Measurements from ENCODE around the gene SKI.

SKI gene

GRCh38 chr1:2268285-2269056, 40.4 kb downstream of the SKI start:
- Histone ChIP-seq H2AFZ (ENCODE audit: low read depth, low read length) (no peak overlapping the region), H3K9me3 (ENCODE audit: insufficient read depth, low read length, severe bottlenecking) (no peaks in the 10 kb centered on the region), H4K20me1 (ENCODE audit: insufficient read depth, low read length) (peaks cover 83% of the 10 kb centered on the region), H3K4me1 (ENCODE audit: insufficient read depth, low read length) (no peaks in the 10 kb centered on the region), H3K4me3 (ENCODE audit: low read depth in 1 of 2, low read length in 2 of 2) (no peak overlapping the region), H3K4me2 (ENCODE audit: insufficient read depth, low read length) (no peak overlapping the region), H3K27ac (ENCODE audit: low read length) (no peak overlapping the region), H3K27me3 (ENCODE audit: insufficient read depth, low read length, poor library complexity) (no peaks in the 10 kb centered on the region), H3K79me2 (ENCODE audit: insufficient read depth, low read length) (peaks cover 90% of the 10 kb centered on the region), H3K9ac (ENCODE audit: low read depth, low read length) (no peak overlapping the region), H3K36me3 (ENCODE audit: insufficient read depth, low read length) (no peaks in the 10 kb centered on the region)
- DNase-seq (no peak), ATAC-seq (ENCODE audit: insufficient read depth, low read depth) (no peak)
- TF ChIP-seq, protein P1, sequence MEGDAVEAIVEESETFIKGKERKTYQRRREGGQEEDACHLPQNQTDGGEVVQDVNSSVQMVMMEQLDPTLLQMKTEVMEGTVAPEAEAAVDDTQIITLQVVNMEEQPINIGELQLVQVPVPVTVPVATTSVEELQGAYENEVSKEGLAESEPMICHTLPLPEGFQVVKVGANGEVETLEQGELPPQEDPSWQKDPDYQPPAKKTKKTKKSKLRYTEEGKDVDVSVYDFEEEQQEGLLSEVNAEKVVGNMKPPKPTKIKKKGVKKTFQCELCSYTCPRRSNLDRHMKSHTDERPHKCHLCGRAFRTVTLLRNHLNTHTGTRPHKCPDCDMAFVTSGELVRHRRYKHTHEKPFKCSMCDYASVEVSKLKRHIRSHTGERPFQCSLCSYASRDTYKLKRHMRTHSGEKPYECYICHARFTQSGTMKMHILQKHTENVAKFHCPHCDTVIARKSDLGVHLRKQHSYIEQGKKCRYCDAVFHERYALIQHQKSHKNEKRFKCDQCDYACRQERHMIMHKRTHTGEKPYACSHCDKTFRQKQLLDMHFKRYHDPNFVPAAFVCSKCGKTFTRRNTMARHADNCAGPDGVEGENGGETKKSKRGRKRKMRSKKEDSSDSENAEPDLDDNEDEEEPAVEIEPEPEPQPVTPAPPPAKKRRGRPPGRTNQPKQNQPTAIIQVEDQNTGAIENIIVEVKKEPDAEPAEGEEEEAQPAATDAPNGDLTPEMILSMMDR (IDR thresholded peaks at IDR 0.05; ENCODE audit: borderline replicate concordance, extremely low read depth, low read length, poor library complexity, severe bottlenecking): no peak
- TF ChIP-seq EZH2 (IDR thresholded peaks at IDR 0.05; ENCODE audit: borderline replicate concordance, low read depth, low read length, severe bottlenecking): no peak

- H3K79me2 ChIP-seq (ENCODE audit: insufficient read depth, low read length): peaks cover 92% of the 10 kb centered on the region
- H3K4me2 ChIP-seq (ENCODE audit: insufficient read depth, low read length): no peak overlapping the region
- no peaks in the 10 kb centered on the region for H3K27me3 ChIP-seq (ENCODE audit: insufficient read depth, low read length, poor library complexity)
- ATAC-seq (ENCODE audit: insufficient read depth, low read depth) (no peak), DNase-seq (no peak)
- H3K27ac ChIP-seq (ENCODE audit: low read length): no peak overlapping the region
- H2AFZ ChIP-seq (ENCODE audit: low read depth, low read length): no peak overlapping the region
- H4K20me1 ChIP-seq (ENCODE audit: insufficient read depth, low read length): peaks cover 91% of the 10 kb centered on the region
- H3K4me3 ChIP-seq (ENCODE audit: low read depth in 1 of 2, low read length in 2 of 2): no peak overlapping the region
- 0 out of 2 replicates have a peak, but pooled peaks cover 2% of the 10 kb centered on the region for H3K4me1 ChIP-seq (ENCODE audit: insufficient read depth, low read length)
- no peak overlapping the region for H3K9ac ChIP-seq (ENCODE audit: low read depth, low read length)
- TF ChIP-seq, protein P1 (IDR thresholded peaks at IDR 0.05; ENCODE audit: borderline replicate concordance, extremely low read depth, low read length, poor library complexity, severe bottlenecking): no peak
- no peak for TF ChIP-seq EZH2 (IDR thresholded peaks at IDR 0.05; ENCODE audit: borderline replicate concordance, low read depth, low read length, severe bottlenecking)
- H3K9me3 ChIP-seq (ENCODE audit: insufficient read depth, low read length, severe bottlenecking): no peaks in the 10 kb centered on the region
- H3K36me3 ChIP-seq (ENCODE audit: insufficient read depth, low read length): no peaks in the 10 kb centered on the region
Observed at GRCh38 chr1:2269193-2269921, 41.2 kb downstream of the SKI start.

DNA sequence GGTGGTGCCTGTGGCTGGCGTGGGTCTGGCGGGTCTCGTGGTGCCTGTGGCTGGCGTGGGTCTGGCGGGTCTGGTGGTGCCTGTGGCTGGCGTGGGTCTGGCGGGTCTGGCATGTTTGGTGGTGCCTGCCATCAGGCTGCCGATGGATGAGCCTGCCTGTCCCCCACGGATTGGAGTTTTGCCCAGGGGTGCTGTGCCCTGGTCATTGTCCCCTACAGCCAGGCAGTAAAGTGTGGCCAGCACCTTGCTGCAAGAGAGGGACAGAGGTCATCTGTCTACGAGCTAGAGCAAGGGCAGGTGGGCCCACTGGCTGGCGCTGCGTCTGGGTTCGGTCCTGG, 41.8 kb downstream of the SKI start:
- Histone ChIP-seq H3K36me3 (ENCODE audit: insufficient read depth, low read length) (no peaks in the 10 kb centered on the region), H3K9ac (ENCODE audit: low read depth, low read length) (no peak overlapping the region), H2AFZ (ENCODE audit: low read depth, low read length) (no peak overlapping the region), H3K79me2 (ENCODE audit: insufficient read depth, low read length) (peaks cover 92% of the 10 kb centered on the region), H3K27ac (ENCODE audit: low read length) (no peak overlapping the region), H3K9me3 (ENCODE audit: insufficient read depth, low read length, severe bottlenecking) (no peaks in the 10 kb centered on the region), H4K20me1 (ENCODE audit: insufficient read depth, low read length) (peaks cover 94% of the 10 kb centered on the region), H3K27me3 (ENCODE audit: insufficient read depth, low read length, poor library complexity) (no peaks in the 10 kb centered on the region), H3K4me3 (ENCODE audit: low read depth in 1 of 2, low read length in 2 of 2) (no peak overlapping the region), H3K4me1 (ENCODE audit: insufficient read depth, low read length) (peaks cover 7% of the 10 kb centered on the region; the same call in 1 of the 2 replicates), H3K4me2 (ENCODE audit: insufficient read depth, low read length) (no peak overlapping the region)
- TF ChIP-seq, protein P1 (IDR thresholded peaks at IDR 0.05; ENCODE audit: borderline replicate concordance, extremely low read depth, low read length, poor library complexity, severe bottlenecking): no peak
- no peak for TF ChIP-seq EZH2 (IDR thresholded peaks at IDR 0.05; ENCODE audit: borderline replicate concordance, low read depth, low read length, severe bottlenecking)
- ATAC-seq (ENCODE audit: insufficient read depth, low read depth) (no peak), DNase-seq (no peak)
